GM18520 (cell line): ENCODE results near the gene GPR101.
"Not testable (repeated sequence)": the region's sequence is repeated elsewhere in the genome, so short reads cannot be mapped to it uniquely, and the experiment has no call there.

Experiments
- ATAC-seq: cut with Tn5 transposase; IDR thresholded peaks from one replicate; pipeline ENCODE4 v1.9.1; 2021; ENCODE audit not compliant: unreplicated experiment

The GPR101 gene

GRCh38 chrX:137028699-137029098 lies 5.1 kb downstream of the GPR101 start:
- ATAC-seq: no peak

GRCh38 chrX:137025930-137026329 lies 7.9 kb downstream of the GPR101 start:
- no peak for ATAC-seq

- ATAC-seq: not testable (repeated sequence)
Measured at GRCh38 chrX:137000236-137000635, 33.6 kb downstream of the GPR101 start.

GRCh38 chrX:136999024-136999423 lies 34.8 kb downstream of the GPR101 start:
- no peak for ATAC-seq
